ENCODE data around the gene C10orf143.

C10orf143 gene

DNA sequence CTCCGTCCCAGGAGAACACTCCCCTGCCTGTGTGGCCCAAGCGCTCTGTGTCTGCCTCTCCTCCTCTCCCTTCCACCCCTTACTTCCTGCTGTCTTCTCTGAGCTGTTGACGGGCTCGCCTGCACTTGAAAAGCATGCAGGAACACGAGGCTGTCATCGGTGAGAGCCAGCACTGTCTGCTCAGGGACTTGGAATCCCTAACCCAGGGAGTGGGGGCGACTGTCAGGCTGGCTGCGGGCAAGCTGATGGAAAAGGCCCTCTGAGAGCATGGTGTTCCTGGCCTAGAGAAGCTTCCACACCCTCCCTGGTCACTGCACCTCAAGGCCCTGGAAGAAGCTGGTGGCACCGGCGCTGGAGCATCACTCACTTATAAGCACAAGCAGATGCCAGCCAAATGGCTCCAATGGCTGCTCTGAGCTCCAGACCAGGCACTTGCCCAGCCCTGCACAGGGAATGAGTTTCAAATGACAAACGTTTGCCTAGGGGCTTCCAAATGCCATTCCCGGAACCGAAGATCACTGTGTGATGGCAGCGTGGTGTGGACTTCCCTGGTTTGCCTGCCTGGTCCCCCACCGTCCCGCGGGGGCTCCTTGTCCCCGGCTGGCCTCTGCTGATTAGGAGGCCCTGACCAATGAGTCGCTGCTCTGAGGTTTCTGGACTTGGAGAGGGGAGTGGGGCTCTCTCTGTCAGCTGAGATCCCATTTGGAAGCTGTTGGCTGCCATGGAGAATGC lies 89.8 kb downstream of the C10orf143 start:
- Histone ChIP-seq H3K4me1 (ENCODE audit: control insufficient read depth, insufficient read depth, low read length) (peaks cover 35% of the 10 kb centered on the region), H3K9ac (ENCODE audit: low read length) (peak overlapping the region; percentile 17), H3K4me3 (ENCODE audit: low read length) (no peak overlapping the region), H3K36me3 (ENCODE audit: control insufficient read depth, insufficient read depth, low read length, severe bottlenecking) (no peaks in the 10 kb centered on the region), H3K9me3 (ENCODE audit: control insufficient read depth, low read length) (no peaks in the 10 kb centered on the region), H3K27me3 (replicated peaks; ENCODE audit: control insufficient read depth, insufficient read depth, low read length) (no peaks in the 10 kb centered on the region)
- peak; percentile 1 for DNase-seq (ENCODE audit: low read depth)

DNA sequence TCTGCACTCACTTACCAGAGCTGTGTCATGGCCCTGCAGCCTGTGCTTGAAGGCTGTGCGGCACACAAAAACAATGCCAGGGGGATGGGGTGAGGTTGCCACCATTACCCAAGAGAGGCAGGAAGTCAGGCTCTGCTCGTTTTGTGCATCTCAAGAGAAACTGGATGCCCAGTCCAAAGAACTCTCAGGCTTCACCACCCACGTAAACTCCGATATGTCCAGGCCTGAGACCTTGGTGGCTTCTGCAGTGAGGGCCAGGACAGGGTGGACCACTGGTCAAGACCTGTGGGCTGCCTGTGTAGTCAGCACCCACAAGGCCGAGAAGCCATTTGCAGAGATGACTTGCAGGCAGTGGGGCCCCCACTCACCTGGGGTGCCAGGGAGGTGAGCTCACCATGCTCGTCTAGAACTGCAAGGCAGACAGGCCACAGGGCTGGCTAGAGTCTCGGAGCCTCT lies 91.9 kb downstream of the C10orf143 start:
- H3K4me3 ChIP-seq (ENCODE audit: low read length) = no peak overlapping the region
- H3K9ac ChIP-seq (ENCODE audit: low read length) = no peak overlapping the region
- peaks cover 44% of the 10 kb centered on the region for H3K4me1 ChIP-seq (ENCODE audit: control insufficient read depth, insufficient read depth, low read length)
- H3K36me3 ChIP-seq (ENCODE audit: control insufficient read depth, insufficient read depth, low read length, severe bottlenecking) = no peaks in the 10 kb centered on the region
- no peaks in the 10 kb centered on the region for H3K27me3 ChIP-seq (replicated peaks; ENCODE audit: control insufficient read depth, insufficient read depth, low read length)
- no peaks in the 10 kb centered on the region for H3K9me3 ChIP-seq (ENCODE audit: control insufficient read depth, low read length)
- no peak for DNase-seq (ENCODE audit: low read depth)

DNA sequence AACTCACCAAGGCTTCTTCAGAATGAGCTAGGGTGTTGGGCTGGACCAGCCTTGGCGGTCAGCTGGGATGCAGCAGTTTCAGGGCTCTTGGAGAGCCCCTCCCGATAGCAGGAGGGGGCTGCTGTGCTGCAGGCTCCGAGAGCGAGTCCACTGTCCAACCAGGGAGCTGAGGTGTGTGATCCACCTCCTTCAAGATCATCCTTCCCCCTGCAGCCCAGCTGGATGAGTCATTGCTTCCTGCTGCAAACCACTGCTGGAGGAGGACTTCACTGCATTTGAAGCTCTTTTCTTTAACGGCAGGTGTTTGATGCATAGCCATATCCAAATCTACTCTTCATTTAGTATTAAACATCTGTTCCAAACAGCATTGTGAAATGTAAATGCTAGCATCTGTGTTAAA lies 92.4 kb downstream of the C10orf143 start:
- H3K27me3 ChIP-seq (replicated peaks; ENCODE audit: control insufficient read depth, insufficient read depth, low read length) = no peaks in the 10 kb centered on the region
- H3K36me3 ChIP-seq (ENCODE audit: control insufficient read depth, insufficient read depth, low read length, severe bottlenecking) = no peaks in the 10 kb centered on the region
- DNase-seq (ENCODE audit: low read depth) = peak; percentile 35
- peaks cover 45% of the 10 kb centered on the region for H3K4me1 ChIP-seq (ENCODE audit: control insufficient read depth, insufficient read depth, low read length)
- H3K4me3 ChIP-seq (ENCODE audit: low read length) = no peak overlapping the region
- no peak overlapping the region for H3K9ac ChIP-seq (ENCODE audit: low read length)
- no peaks in the 10 kb centered on the region for H3K9me3 ChIP-seq (ENCODE audit: control insufficient read depth, low read length)

DNA sequence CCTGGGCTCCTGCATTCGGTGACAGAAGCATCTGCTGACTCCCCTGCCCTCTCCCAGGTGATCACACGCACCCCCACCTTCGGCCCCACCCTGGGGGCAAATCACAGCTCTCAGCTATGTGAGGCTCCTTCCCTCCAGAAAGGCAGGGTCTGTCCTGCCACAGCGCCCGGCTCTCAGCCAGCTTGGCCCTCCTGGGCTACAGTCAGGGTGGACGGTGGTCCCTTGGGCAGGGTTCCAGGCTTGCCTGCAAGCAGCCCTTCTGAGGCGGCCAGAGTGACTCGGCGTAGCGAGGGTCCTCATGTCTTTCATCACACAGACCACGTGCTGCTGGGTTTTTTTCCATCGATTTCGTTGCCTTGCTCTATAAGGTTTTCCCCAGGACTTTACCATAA lies 93.0 kb downstream of the C10orf143 start:
- no peaks in the 10 kb centered on the region for H3K36me3 ChIP-seq (ENCODE audit: control insufficient read depth, insufficient read depth, low read length, severe bottlenecking)
- no peak overlapping the region for H3K4me3 ChIP-seq (ENCODE audit: low read length)
- no peak overlapping the region for H3K9ac ChIP-seq (ENCODE audit: low read length)
- no peak for DNase-seq (ENCODE audit: low read depth)
- H3K27me3 ChIP-seq (replicated peaks; ENCODE audit: control insufficient read depth, insufficient read depth, low read length) = no peaks in the 10 kb centered on the region
- peaks cover 43% of the 10 kb centered on the region for H3K4me1 ChIP-seq (ENCODE audit: control insufficient read depth, insufficient read depth, low read length)
- no peaks in the 10 kb centered on the region for H3K9me3 ChIP-seq (ENCODE audit: control insufficient read depth, low read length)

DNA sequence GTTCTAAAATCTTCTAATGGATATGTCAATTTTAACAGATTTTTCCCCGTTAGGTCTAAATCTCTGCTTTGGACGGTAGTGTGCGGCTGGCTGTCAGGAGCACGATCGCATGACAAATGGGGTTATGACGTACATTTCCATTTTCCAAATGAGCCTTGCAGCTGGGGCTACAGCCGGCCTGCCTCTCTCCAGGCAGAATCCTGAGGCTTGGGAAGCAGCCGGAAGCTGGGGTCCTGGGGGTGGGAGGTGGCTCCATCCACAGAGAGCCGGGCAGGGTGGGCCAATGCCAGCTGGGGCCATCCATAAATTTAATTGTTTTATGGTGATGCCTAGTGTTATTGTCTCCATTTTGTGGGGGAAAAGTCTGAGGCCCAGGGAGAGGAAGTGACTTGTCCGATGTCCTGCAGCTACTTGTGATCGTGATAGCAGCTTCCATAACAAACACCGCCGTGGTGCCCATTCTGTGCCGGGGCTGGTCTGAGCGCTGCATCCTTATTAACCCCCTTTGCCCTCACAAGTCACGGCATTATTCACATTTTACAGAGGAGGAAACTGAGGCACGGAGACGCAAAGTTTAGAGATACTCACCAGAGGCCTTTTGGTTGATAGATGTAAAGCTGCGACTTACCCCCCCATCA lies 93.5 kb downstream of the C10orf143 start:
- H3K4me3 ChIP-seq (ENCODE audit: low read length) = no peak overlapping the region
- H3K36me3 ChIP-seq (ENCODE audit: control insufficient read depth, insufficient read depth, low read length, severe bottlenecking) = no peaks in the 10 kb centered on the region
- no peak overlapping the region for H3K9ac ChIP-seq (ENCODE audit: low read length)
- peaks cover 38% of the 10 kb centered on the region for H3K4me1 ChIP-seq (ENCODE audit: control insufficient read depth, insufficient read depth, low read length)
- H3K27me3 ChIP-seq (replicated peaks; ENCODE audit: control insufficient read depth, insufficient read depth, low read length) = no peaks in the 10 kb centered on the region
- no peak for DNase-seq (ENCODE audit: low read depth)
- H3K9me3 ChIP-seq (ENCODE audit: control insufficient read depth, low read length) = no peaks in the 10 kb centered on the region

DNA sequence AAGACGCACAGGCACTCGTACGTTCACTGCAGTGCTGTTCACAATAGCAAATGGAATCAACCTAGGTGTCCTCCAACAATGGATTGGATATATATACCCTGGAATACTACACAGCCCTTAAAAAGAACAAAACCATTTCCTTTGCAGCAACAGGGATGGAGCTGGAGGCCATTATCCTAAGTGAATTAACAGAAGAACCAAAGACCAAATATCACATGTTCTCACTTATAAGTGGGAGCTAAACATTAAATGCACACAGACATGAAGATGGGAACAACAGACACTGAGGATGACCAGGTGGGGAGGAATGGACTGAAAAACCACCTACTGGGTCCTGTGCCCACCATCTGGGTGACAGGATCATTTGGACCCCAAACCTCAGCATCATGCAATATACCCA lies 94.5 kb downstream of the C10orf143 start:
- no peaks in the 10 kb centered on the region for H3K27me3 ChIP-seq (replicated peaks; ENCODE audit: control insufficient read depth, insufficient read depth, low read length)
- H3K4me1 ChIP-seq (ENCODE audit: control insufficient read depth, insufficient read depth, low read length) = peaks cover 30% of the 10 kb centered on the region
- no peak for DNase-seq (ENCODE audit: low read depth)
- no peaks in the 10 kb centered on the region for H3K36me3 ChIP-seq (ENCODE audit: control insufficient read depth, insufficient read depth, low read length, severe bottlenecking)
- H3K4me3 ChIP-seq (ENCODE audit: low read length) = no peak overlapping the region
- H3K9ac ChIP-seq (ENCODE audit: low read length) = no peak overlapping the region
- no peaks in the 10 kb centered on the region for H3K9me3 ChIP-seq (ENCODE audit: control insufficient read depth, low read length)

DNA sequence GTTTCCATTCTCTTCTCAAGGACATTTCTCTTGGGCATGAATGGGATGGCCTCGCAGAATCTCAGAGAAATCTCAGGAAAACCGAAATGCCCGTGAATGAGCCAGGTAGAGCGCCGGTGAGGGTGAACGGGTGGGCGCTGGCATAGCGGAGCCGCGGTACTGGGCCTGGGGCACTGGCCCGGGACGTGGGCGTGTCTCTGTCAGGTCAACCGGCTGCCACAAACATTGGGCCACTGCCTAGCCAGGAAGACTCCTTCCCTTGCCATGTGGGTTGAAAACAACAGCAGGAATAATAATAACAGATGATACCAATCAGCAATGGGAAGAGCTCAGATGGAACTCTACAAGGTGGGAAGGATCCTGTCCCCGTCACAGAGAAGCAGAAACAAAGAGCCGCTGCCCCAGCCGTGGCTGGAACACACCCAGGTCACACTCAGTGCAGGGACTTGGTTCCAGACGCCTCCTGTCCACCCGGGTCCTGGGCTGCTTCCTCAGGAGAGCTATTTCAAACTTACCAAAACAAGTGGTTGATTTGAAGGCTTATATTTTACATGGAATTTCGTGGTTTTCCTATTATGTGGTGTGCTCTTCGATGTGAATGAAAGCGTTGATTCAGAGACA lies 95.4 kb downstream of the C10orf143 start:
- no peaks in the 10 kb centered on the region for H3K27me3 ChIP-seq (replicated peaks; ENCODE audit: control insufficient read depth, insufficient read depth, low read length)
- DNase-seq (ENCODE audit: low read depth) = no peak
- H3K9ac ChIP-seq (ENCODE audit: low read length) = no peak overlapping the region
- no peaks in the 10 kb centered on the region for H3K9me3 ChIP-seq (ENCODE audit: control insufficient read depth, low read length)
- H3K4me1 ChIP-seq (ENCODE audit: control insufficient read depth, insufficient read depth, low read length) = peaks cover 21% of the 10 kb centered on the region
- no peaks in the 10 kb centered on the region for H3K36me3 ChIP-seq (ENCODE audit: control insufficient read depth, insufficient read depth, low read length, severe bottlenecking)
- H3K4me3 ChIP-seq (ENCODE audit: low read length) = peak overlapping the region; percentile 48

DNA sequence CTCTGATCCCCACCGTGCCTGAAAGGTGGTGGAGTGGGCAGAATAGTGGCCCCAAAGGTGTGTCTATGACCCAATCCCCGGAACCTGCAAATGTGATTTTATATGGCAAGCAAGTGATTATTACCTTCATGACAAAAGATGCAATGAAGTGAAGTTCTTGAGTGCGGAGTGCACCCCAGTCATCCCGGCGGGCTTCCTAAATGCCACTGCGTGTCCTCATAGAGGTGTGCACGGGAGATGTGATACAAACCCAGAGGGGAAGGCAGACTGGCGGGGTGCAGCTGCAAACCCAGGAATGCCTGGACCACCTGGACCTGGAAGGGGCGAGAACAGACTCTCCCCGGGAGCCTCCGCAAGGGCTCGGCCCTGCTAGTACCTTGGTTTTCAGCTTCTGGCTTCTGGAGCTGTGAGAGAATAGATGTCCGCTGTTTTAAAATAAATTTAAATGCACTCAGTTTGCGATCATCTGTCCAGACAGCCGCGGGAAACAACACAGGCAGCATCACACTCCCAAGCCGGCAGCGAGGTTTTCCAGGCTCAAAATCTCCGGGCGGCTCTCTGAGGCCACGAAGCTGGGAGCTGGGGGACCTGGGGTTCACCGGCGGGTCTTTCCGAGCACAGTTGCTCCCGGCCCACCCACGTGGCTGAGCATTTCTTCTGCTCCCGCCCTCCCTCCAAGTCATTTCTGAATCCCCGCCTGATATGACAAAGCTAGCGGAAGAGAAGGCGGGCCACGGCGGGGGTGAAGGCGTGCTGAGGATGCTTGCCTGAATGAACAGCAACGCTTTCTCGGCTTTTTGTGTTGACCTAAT lies 96.2 kb downstream of the C10orf143 start:
- no peaks in the 10 kb centered on the region for H3K9me3 ChIP-seq (ENCODE audit: control insufficient read depth, low read length)
- DNase-seq (ENCODE audit: low read depth) = no peak
- no peak overlapping the region for H3K9ac ChIP-seq (ENCODE audit: low read length)
- H3K36me3 ChIP-seq (ENCODE audit: control insufficient read depth, insufficient read depth, low read length, severe bottlenecking) = no peaks in the 10 kb centered on the region
- peaks cover 18% of the 10 kb centered on the region for H3K4me1 ChIP-seq (ENCODE audit: control insufficient read depth, insufficient read depth, low read length)
- H3K27me3 ChIP-seq (replicated peaks; ENCODE audit: control insufficient read depth, insufficient read depth, low read length) = no peaks in the 10 kb centered on the region
- peak overlapping the region; percentile 48 for H3K4me3 ChIP-seq (ENCODE audit: low read length)

All from adipocyte (in vitro differentiated cells).